ENCODE results near the gene DDHD1.

DNA sequence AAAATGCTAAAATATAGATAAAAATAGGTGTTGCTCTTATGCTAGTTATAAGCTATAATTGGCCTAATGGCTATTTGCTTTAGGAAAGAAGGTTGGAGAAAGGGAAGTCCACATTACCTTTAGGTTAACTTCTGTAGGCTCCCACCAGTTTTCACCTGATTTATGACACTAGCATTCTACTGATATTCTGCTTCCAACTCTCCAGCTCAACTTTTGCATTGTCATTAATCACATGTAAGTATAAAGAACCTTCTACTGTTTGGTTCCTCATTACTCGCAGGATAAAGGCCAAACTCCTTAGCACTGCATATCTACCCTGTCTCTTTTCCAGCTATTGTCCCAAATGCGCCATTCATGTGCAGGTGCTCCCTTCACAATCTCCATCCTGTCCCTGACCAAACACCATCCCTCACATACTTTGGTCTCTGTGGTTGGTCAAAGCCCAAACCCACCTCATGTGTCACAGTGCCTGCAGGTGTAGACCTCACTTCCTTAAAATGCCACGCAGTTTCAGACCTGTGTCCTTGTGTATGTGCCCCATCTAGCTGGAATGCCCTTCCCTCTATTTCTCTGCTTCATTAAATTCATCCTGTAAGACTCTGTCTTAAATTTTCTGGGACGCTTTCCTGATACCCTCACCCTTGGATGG, 3.3 kb downstream of the DDHD1 start:
- TF ChIP-seq, protein P1, sequence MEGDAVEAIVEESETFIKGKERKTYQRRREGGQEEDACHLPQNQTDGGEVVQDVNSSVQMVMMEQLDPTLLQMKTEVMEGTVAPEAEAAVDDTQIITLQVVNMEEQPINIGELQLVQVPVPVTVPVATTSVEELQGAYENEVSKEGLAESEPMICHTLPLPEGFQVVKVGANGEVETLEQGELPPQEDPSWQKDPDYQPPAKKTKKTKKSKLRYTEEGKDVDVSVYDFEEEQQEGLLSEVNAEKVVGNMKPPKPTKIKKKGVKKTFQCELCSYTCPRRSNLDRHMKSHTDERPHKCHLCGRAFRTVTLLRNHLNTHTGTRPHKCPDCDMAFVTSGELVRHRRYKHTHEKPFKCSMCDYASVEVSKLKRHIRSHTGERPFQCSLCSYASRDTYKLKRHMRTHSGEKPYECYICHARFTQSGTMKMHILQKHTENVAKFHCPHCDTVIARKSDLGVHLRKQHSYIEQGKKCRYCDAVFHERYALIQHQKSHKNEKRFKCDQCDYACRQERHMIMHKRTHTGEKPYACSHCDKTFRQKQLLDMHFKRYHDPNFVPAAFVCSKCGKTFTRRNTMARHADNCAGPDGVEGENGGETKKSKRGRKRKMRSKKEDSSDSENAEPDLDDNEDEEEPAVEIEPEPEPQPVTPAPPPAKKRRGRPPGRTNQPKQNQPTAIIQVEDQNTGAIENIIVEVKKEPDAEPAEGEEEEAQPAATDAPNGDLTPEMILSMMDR (IDR thresholded peaks at IDR 0.05; ENCODE audit: poor library complexity), result no peak
- TF ChIP-seq EZH2 (IDR thresholded peaks at IDR 0.05; ENCODE audit: borderline replicate concordance), result no peak
- no peak for TF ChIP-seq EZH2phosphoT487 (IDR thresholded peaks at IDR 0.05; ENCODE audit: low read depth, severe bottlenecking, unreplicated experiment)
